IPS DF 6.9 (cell line): ENCODE data around the gene SLC7A7.

ENCODE experiments used
- DNase-seq: peaks from one replicate; pipeline ENCODE4 v3.0.0-alpha.2; 2013; ENCODE audit warnings: low read depth, low spot score
- H3K27ac ChIP-seq: one replicate; pipeline ENCODE4 v1.5.1; 2013; ENCODE audit warnings: low read length, control low read depth
- H3K27me3 ChIP-seq: 2 replicates; pipeline ENCODE4 v1.6.1; 2013; ENCODE audit warnings: mild to moderate bottlenecking, low read length; ENCODE audit not compliant: control insufficient read depth, insufficient read depth
- H3K36me3 ChIP-seq: 2 replicates; pipeline ENCODE4 v1.6.1; 2013; ENCODE audit warnings: low read length; ENCODE audit not compliant: control insufficient read depth, insufficient read depth
- H3K4me1 ChIP-seq: 2 replicates; pipeline ENCODE4 v1.6.1; 2013; ENCODE audit warnings: low read length; ENCODE audit not compliant: control insufficient read depth, insufficient read depth
- H3K4me3 ChIP-seq: 2 replicates; pipeline ENCODE4 v1.5.1; 2013; ENCODE audit warnings: mild to moderate bottlenecking, low read length
- H3K9me3 ChIP-seq: 2 replicates; pipeline ENCODE4 v1.6.1; 2013; ENCODE audit warnings: low read length, inconsistent platforms; ENCODE audit not compliant: control insufficient read depth, insufficient read depth
- WGBS: extraction: QIAGEN DNeasy Blood & Tissue Kit; methylation state at CpG from one replicate; pipeline ENCODE4 v1.1.7; 2013; ENCODE audit warnings: mixed read lengths, missing lambda C conversion rate; ENCODE audit not compliant: insufficient read length, insufficient coverage; 5-methylcytosine and 5-hydroxymethylcytosine counted together

Gene SLC7A7

DNA sequence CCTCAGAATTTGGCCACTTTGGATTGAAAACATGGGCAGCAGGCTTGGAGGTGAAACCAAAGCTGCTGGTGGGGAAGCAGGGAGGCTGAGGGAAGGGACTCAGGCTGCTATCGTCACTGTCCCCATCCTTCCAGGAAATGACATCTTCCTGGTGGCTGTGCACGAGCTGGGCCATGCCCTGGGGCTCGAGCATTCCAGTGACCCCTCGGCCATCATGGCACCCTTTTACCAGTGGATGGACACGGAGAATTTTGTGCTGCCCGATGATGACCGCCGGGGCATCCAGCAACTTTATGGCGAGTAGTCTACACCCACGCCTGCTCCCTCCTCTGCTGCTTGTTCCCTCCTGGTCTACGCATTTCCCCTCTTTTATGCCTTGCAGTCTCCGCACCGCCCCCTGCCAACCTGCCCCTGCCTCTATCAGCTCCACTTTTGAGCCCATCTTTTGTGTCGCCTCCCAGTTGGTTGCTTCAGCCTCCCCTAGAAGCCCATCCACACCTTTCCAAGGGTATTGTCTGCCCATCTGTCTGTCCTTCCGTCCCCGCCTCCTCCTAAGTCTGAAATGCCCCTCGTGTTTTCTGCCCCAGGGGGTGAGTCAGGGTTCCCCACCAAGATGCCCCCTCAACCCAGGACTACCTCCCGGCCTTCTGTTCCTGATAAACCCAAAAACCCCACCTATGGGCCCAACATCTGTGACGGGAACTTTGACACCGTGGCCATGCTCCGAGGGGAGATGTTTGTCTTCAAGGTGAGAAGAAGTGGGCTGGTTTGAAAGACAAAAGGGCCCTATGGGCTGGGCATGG is 28.1 kb upstream of the SLC7A7 start:
- Histone ChIP-seq H3K27ac (no peak overlapping the region), H3K27me3 (no peaks in the 10 kb centered on the region), H3K9me3 (no peaks in the 10 kb centered on the region), H3K4me1 (peaks cover 12% of the 10 kb centered on the region), H3K36me3 (peaks cover 33% of the 10 kb centered on the region), H3K4me3 (no peak overlapping the region)
- no peak for DNase-seq
- WGBS: no CpG with 5 or more reads among the region's 21 CpGs

DNA sequence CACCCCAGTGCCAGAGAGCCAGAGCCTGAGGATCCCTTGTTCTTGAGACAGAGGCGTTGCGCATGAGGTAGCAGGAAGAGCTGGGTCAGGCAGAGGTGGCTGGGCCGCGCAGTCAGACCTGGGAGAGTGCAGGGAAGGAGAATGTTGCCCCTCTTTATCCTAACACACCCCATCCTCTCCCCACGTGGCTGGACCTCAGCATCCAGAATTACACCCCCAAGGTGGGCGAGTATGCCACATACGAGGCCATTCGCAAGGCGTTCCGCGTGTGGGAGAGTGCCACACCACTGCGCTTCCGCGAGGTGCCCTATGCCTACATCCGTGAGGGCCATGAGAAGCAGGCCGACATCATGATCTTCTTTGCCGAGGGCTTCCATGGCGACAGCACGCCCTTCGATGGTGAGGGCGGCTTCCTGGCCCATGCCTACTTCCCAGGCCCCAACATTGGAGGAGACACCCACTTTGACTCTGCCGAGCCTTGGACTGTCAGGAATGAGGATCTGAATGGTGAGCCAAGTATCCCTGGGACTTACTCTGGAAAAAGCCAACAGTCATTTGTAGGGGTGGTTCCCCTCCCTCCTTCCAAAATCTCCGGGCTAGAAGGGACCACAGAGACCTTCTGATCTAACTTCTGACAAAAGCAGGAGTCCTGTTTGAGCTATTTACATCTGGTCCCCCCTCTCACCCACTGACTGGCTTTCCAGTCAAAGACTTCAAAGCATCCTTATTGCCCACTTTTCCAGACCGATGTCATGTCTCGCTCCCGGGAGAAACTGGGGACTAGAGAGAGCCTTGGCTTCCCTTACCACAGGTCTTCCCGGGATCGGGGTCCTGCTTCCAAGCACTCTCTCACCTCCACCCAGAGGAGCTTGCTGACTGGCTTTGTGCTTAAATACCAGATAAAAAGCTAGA is 27.2 kb upstream of the SLC7A7 start:
- Histone ChIP-seq H3K4me3 (no peak overlapping the region), H3K27ac (no peak overlapping the region), H3K9me3 (no peaks in the 10 kb centered on the region), H3K27me3 (no peaks in the 10 kb centered on the region), H3K36me3 (peaks cover 33% of the 10 kb centered on the region), H3K4me1 (peaks cover 12% of the 10 kb centered on the region)
- DNase-seq: no peak
- WGBS: no CpG with 5 or more reads among the region's 28 CpGs

DNA sequence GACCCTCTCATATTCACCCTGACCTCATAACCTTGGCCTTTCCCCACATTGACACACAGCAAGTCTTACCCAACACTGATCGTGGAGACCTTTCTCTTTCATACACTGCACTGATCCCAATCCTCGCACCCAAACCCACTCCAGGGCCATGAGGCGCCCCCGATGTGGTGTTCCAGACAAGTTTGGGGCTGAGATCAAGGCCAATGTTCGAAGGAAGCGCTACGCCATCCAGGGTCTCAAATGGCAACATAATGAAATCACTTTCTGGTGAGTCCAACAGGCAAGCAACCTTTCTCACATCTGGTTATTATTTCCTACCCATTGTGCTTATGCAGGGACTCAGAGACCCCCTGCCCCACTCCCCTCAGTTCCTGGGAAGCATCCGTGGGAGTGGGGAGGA is 26.5 kb upstream of the SLC7A7 start:
- peaks cover 12% of the 10 kb centered on the region for H3K4me1 ChIP-seq
- DNase-seq: no peak
- H3K27me3 ChIP-seq: no peaks in the 10 kb centered on the region
- WGBS: no CpG with 5 or more reads among the region's 8 CpGs
- H3K4me3 ChIP-seq: no peak overlapping the region
- H3K36me3 ChIP-seq: peaks cover 30% of the 10 kb centered on the region
- no peaks in the 10 kb centered on the region for H3K9me3 ChIP-seq
- no peak overlapping the region for H3K27ac ChIP-seq

DNA sequence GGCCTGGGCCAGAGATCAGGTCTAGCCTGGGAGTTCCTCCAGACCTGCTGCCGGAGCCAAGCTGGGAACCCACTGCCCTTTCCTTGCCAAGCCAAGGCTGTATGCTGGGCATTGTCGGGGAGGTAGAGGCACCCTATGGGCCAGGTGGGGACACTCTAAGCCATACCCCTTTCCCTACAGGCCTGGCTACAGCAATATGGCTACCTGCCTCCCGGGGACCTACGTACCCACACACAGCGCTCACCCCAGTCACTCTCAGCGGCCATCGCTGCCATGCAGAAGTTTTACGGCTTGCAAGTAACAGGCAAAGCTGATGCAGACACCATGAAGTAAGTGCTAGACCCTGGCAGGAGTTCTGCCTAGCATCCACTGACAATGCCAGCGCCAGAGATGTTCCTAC is 26.1 kb upstream of the SLC7A7 start:
- Histone ChIP-seq H3K27ac (no peak overlapping the region), H3K4me1 (peaks cover 12% of the 10 kb centered on the region), H3K9me3 (no peaks in the 10 kb centered on the region), H3K4me3 (no peak overlapping the region), H3K36me3 (peaks cover 28% of the 10 kb centered on the region), H3K27me3 (no peaks in the 10 kb centered on the region)
- no CpG with 5 or more reads among the region's 9 CpGs for WGBS
- no peak for DNase-seq

DNA sequence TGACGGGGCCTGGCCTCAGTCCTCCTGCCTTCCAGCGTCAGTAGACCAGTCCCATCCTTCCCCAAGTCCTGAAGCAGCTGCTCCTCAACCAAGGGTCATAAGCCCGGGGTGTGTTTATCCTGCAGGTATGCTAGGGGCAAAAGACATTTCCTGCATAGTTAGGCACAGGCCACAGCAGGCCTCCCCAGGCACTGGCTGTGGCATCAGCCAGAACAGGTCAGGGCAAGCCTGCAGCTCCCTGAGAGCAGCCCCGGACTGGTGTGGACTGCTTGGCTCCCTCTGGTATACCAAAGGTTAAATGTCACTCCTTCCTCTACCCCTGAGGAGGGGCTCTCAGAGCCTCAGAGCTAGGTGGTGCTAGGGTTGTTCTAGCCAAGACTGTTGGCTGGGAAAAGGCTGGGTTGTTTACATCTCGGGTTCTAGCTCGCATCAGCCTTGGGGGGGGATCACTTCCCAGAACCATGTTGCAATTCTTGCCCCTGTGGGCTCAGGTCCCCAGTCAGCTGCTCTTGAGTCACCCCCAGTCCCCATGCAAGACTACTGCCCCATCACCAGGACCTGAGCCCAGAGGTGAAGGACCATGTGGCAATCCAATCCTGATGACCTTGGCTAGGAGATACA is 24.0 kb upstream of the SLC7A7 start:
- H3K4me3 ChIP-seq: no peak overlapping the region
- WGBS: no CpG with 5 or more reads among the region's 6 CpGs
- H3K36me3 ChIP-seq: peaks cover 13% of the 10 kb centered on the region
- DNase-seq: no peak
- no peaks in the 10 kb centered on the region for H3K9me3 ChIP-seq
- no peak overlapping the region for H3K27ac ChIP-seq
- peaks cover 12% of the 10 kb centered on the region for H3K4me1 ChIP-seq
- no peaks in the 10 kb centered on the region for H3K27me3 ChIP-seq

DNA sequence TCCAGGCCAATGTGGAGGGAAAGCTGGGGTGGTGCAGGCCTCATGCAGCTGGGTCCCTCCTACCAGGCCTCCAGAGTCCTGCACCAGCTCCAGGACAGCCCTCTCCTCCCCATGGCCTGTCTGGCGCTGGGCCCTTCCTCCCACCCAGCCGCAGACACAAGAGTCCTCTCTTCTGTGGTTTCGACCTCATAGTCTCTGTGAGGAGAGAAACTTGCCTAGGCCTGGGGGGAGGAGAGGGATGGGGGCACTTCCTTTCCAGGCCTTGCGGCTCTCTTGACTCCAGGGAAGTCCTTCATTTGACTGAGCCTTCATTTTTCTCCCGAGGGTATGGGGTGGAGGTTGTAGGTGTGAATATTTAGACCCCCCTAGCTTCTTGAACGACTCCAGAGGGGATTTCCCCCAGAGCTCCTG is 23.4 kb upstream of the SLC7A7 start:
- Histone ChIP-seq H3K4me1 (peaks cover 12% of the 10 kb centered on the region), H3K36me3 (peaks cover 16% of the 10 kb centered on the region), H3K27me3 (no peaks in the 10 kb centered on the region), H3K27ac (no peak overlapping the region), H3K9me3 (no peaks in the 10 kb centered on the region), H3K4me3 (no peak overlapping the region)
- no CpG with 5 or more reads among the region's 6 CpGs for WGBS
- DNase-seq: no peak

DNA sequence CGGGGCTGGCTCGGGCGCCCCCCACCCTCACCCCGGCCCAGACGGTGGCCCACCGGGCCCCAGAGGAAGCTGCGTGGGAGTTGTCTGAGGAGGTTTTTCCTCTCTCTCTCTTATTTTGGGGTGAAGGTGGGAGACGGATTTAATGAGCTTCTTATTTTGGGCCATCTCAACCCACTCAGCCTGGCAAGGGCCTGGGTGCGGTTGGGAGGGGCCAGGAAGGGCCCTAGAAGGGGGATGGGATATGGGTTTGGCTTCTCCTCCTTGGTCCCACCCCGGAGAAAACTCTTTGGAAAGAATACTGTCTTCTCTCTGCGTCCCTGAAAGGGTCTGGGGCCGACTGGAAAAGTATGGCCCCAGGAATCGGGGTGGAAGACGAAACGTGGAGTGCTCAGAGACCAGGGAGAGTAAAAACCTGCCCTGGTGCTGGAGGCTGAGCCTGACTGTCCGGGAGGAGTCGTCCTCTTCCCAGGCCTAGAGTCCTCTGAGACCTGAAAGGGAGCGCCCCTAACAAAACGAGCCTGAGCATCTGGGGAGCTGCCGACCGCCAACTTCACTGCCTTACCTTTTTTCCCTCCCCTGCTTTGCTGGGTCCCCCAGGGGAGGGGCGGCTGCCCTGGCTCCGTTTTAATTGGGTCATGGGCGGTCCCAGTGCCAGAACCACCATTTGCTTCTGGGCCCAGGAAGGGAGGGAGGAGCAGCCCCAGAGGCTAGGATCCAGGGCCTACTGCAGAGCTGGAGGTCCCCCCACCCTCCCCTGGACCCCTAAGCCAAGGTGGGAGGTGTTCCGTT is 22.7 kb upstream of the SLC7A7 start:
- Histone ChIP-seq H3K36me3 (peaks cover 11% of the 10 kb centered on the region), H3K9me3 (no peaks in the 10 kb centered on the region), H3K4me3 (peak overlapping the region; percentile 79; the same call in 1 of the 2 replicates), H3K27me3 (no peaks in the 10 kb centered on the region), H3K4me1 (peaks cover 12% of the 10 kb centered on the region), H3K27ac (no peak overlapping the region)
- no peak for DNase-seq
- no CpG with 5 or more reads among the region's 25 CpGs for WGBS

DNA sequence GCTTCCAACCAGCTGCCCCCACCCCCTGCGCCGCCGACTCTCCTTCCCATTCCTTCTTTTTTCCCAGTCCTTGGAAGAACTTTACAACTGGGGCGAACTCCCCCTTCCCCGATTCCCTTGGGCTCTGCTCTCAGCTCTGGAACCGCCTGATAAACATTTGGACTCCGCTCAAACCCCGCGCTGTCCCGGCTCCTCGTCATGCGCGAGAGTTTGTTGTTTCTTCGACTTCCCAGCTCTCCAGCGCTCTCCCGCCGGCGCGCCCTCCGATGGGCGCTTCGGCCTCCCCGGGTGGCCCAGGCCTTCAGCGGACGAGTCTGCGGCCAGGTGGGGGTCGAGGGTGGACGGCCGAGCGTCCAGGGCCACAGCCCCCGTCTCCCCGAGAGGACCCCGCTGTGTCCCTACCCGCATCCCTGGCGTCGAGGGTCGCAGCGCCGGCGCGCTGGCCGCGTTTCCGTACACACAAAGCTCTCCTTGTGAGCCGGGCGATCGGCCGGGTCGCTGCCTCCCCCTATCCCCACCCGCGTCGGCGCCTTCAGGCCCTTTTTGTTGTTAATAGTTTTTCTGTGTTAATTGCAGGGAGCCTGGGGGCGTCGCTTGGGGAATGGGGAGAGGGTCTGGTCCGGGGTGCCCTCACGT is 22.0 kb upstream of the SLC7A7 start:
- Histone ChIP-seq H3K9me3 (no peaks in the 10 kb centered on the region), H3K36me3 (peaks cover 7% of the 10 kb centered on the region), H3K27ac (no peak overlapping the region), H3K27me3 (no peaks in the 10 kb centered on the region), H3K4me1 (peaks cover 12% of the 10 kb centered on the region), H3K4me3 (peak overlapping the region; percentile 79)
- no peak for DNase-seq
- no CpG with 5 or more reads among the region's 57 CpGs for WGBS

DNA sequence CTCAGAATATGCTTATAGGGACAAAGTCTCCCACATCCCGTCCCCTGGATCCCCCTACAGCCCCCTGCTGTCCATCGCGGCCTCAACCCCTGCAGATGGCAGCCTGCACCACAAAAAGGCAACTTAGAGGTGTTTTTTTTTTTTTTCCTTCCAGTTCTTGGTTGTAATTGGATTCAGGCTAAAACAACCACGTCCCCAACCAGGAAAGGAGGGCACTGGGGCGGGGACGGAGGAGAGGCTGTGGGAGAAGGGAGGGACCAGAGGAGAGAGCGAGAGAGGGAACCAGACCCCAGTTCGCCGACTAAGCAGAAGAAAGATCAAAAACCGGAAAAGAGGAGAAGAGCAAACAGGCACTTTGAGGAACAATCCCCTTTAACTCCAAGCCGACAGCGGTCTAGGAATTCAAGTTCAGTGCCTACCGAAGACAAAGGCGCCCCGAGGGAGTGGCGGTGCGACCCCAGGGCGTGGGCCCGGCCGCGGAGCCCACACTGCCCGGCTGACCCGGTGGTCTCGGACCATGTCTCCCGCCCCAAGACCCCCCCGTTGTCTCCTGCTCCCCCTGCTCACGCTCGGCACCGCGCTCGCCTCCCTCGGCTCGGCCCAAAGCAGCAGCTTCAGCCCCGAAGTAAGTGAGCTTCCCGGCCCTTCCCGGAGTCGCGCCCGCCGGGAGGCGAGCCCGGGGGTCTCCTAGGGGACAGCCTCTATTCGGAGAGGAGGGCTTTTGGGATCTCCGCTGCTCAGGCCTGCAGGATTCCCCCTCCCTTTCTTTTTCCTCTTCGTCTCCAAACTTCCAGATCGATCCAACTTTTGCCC is 21.3 kb upstream of the SLC7A7 start, which contains the start of gene MMP14:
Gene MMP14, plus strand, starts transcription at position 285 of the 813 bp plus-strand sequence. Its CDS starts 233 bp downstream, at position 518.
- no CpG with 5 or more reads among the region's 46 CpGs for WGBS
- Histone ChIP-seq H3K9me3 (no peaks in the 10 kb centered on the region), H3K4me3 (peak within 1 kb of the TSS; percentile 79), H3K27ac (no peak within 1 kb of the TSS), H3K4me1 (peaks cover 12% of the 10 kb centered on the region), H3K27me3 (no peaks in the 10 kb centered on the region), H3K36me3 (peaks cover 5% of the 10 kb centered on the region; the same call in 1 of the 2 replicates)
- DNase-seq: no peak
